Nucleus accumbens (tissue), 56 donors: Measurements from ENCODE around the gene SLC11A1.
A peak's percentile ranks its signal among the peaks of the same experiment; 100 is the strongest.

Experiments used
- DNase-seq, 56 donors: peaks; one replicate each; lab custom pipeline; 2025; lab: John Stamatoyannopoulos, UW

The SLC11A1 gene

DNA sequence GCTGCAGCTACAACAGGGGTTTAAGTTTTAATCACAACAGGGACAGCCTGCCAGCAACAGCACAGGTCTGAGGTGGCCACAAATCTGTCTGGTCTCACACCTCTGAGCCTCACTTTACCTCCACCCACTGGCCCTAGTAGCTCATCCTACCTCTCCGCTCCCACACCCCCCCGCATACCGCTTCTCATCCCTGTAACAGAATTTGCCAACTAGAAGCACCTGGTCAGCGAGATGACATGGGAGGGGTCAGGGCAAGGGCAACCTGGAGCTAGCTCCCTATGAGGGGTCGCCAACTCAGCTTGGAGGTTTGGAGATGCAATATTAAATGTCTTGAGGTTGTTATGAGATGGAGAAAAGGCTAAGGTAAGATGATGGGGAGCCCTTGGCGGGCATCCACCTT is 17.9 kb upstream of the SLC11A1 start:
- no peak for DNase-seq

DNA sequence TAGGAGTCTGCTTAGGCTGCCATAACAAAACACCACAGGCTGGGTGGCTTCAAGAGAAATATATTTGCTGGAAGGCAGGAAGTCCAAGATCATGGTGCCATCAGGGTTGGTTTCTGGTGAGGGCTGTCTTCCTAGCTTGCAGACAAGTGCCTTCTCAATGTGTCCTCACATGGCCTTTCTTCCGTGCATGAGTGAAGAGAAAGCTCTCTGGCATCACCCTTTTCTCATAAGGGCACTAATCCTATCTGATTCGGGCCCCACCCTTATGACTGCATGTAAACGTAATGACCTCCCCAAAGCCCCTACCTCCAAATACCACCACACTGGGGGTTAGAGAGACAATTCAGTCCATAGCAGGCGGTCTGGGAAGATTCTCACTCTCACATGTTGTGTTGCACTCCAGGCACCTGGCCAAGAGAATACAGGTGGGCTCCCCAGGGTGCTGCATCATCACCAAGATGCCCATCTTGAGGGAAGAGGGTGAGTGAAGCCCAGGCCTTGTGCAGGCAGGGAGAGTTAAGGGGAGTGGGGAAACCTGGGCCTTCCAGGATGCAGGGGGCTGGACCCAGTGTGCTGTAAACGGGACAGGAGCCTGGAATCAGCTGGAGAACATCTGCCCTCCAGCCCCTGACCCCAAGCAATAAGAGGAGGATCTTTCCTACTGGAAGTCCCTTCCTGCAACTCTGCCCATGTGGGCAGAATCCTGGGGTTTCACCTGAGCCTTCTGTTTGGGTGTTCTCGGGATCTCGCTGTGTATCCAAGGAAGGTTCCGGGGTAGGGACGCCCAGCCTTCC is 15.3 kb upstream of the SLC11A1 start:
- DNase-seq = no peak

DNA sequence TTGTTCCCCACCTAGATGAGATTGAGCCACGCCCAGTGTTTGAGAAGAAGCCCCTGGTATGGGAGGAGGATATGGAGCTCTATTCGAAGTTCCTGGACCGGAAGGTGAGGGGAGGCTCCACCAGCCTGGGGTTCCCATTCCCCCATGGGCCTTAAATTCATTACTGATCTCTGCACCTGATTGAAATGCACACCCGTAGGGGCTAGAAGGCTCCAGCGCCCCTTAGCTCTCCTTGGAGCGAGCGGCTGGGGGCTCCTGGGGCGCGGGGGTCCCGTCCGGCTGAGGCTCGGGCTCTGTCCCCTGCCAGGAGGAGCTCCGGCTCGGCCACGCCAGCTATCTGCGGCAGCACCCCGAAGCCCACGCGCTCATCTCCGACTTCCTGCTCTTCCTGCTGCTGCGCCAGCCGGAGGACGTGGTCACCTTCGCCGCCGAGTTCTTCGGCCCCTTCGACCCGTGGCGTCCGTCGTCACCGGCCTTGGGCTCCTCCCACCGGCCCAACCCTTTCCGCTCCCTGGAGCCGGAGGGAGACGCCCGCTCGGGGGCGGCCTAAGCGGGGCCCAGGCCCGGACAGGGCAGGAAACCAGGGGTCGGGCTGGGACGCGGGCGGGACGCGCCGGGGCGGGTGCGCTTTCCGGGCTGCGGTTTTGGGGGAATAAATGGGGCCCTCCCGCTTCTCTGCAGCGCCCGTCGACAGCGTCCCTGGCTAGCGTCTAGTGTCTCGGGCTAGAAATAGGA is 14.5 kb upstream of the SLC11A1 start:
- DNase-seq = peak in 45 of 56 donors; percentile 16 to 76 (median 39)

DNA sequence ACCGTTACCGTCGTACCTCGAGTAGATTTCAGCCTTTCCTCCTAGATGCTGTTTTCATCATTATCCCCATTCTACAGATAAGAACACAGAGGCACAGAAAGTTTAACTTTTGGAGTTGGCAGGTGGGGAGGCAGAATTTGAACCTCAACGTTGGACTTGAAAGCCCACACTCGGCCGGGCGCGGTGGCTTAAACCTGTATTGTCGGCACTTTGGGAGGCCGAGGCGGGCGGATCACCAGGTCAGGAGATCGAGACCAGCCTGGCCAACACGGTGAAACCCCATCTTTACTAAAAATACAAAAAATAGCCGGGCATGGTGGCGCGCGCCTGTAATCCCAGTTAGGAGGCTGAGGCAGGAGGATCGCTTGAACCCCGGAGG is 13.9 kb upstream of the SLC11A1 start:
- DNase-seq = no peak

DNA sequence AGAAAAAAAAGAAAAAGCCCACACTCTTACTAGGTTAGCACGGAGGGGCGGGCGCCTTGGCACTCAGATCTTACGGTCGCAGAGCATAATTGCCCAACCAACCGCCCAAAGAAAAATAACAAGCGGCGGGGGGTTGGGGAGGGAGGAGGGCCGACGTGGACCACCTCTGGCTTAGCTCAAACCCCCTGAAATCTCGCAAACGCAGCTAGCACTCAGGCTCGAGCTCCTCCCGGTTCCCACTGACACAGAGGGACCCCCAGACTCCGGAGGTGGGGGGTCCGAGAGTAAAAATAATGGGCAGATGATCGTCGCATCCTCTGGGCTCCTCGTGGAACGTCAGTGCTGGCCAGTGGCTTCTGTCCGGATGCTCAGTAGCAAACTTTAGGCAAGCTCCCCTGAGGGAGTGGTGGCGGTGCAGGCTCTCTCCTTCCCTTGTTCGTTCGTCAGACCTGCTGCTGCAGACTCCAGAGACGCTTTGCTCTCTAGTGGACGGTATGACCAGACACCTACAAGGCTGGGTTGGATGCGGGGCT is 13.4 kb upstream of the SLC11A1 start:
- no peak for DNase-seq

DNA sequence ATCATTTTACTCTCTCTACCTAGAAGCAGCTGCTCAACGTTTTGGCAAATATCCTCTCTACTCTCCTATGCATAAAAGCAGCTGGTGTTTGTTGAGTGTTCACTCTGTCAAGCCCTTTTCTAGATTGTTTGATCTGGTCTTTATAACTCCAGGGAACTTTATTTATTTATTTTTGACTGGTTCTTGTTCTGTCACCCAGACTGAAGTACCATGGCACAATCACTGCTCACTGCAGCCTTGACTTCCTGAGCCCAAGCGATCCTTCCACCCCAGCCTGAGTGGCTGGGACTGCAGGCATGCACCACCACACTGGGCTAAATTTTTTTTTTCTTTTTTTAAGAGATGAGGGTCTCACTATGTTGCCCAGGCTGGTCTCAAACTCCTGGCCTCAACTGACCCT is 12.7 kb upstream of the SLC11A1 start:
- DNase-seq = no peak

DNA sequence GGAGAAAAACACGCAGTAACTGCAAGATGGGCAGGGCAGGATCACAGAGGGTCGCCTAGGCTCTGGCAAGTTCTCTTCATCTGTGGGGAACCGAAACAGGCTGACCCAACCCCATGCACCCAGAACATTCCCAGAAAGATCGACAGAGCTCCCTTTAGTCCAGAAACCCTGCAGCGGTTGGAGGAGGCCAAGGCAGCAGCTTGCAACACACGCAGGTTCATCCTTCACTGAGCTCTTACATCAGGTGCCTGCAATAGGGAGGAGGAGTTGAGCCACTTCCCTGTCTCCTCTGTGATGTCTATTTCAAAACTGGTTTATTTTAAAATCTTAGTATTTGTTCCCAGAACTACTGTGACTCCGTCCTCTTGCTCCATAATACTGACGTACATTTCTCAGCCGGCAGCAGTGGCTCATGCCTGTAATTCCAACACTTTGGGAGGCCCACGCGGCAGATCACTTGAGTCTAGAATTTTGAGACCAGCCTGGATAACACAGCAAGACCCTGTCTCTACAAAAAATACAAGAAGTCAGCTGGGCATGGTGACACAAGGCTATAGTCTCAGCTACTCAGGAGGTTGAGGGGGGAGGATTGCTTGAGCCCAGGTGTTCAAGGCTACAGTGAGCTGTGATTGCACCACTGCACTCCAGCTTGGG is 11.5 kb upstream of the SLC11A1 start:
- DNase-seq = peak in 5 of 56 donors; percentile 9 to 51 (median 29)

DNA sequence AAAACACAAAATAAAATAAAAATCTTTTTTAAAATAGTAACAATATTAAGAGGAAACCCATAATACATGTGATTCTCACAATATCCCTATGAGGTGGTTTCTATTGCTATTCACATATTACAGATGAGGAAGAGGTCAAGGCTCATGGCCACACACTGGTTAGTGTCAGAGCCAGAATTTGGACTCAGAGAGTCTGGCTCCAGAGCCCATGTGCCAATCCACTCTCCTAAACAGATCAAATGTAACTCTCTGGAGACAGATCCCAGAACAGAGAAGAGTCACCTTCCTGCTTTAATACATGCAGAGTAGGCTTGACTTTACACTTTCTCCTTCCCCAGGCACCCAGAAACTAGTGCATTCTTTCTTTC is 10.1 kb upstream of the SLC11A1 start:
- no peak for DNase-seq

DNA sequence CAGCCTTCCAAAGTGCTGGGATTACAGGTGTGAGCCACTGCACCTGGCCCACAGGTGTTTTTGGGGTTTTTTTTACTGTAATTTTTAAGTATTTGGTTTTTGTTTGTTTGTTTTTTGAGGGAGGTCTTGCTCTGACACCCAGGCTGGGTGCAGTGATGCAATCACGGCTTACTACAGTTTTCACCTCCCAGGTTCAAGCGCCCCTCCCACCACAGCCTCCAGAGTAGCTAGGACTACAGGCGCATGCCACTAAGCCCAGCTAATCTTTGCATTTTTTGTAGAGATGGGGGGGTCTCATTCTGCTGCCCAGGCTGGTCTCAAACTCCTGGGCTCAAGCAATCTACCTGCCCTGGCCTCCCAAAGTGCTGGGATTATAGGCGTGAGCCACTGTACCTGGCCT is 7.3 kb upstream of the SLC11A1 start:
- no peak for DNase-seq

DNA sequence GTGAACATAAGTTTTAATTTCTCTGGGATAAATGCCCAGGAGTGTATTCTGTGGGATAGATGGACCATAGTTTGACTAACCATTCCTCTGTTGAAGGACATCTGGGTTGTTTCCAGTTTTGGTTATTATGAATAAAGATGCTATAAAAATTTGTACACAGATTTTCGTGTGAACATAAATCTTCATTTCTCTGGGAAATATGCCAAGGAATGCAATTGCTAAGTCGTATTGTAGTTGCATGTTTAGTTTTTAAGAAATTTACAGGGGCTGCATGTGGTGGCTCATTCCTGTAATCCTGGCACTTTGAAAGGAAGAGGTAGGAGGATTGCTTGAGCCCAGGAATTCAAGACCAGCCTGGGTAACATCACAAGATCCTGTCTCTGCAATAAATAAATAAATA is 6.9 kb upstream of the SLC11A1 start:
- no peak for DNase-seq

DNA sequence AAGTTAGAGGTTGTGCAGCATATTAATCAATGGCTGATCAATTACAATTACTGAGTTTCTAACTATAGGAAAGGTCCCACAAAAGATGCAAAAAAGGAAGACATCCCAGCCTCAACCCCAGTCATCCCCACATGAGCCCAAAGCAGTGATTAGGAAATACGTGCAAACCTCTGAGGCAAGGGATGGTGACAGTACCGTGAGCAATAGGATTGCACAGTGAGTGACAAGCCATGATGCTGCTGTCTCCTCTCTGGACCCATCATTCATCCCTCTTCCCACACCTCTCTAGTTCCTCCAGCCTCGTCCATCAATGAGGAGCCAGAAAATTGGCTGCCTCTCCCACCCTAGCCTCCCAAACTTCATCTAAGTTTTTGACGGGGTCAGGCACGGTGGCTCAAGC is 4.0 kb upstream of the SLC11A1 start:
- DNase-seq = no peak

DNA sequence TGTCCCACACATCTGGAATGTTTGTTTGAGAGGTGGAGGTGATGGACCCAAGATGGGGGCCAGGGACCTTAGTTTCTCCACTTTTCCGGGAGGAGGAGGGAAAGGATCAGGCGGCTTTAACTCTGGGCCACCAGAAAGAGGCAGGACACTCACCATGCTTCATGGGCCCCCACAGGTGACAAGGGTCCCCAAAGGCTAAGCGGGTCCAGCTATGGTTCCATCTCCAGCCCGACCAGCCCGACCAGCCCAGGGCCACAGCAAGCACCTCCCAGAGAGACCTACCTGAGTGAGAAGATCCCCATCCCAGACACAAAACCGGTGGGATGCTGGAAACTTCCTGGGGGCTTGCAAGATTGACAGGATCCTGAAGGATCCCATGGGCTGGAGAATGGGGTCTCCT is 712 bp downstream of the SLC11A1 start:
- DNase-seq = no peak

DNA sequence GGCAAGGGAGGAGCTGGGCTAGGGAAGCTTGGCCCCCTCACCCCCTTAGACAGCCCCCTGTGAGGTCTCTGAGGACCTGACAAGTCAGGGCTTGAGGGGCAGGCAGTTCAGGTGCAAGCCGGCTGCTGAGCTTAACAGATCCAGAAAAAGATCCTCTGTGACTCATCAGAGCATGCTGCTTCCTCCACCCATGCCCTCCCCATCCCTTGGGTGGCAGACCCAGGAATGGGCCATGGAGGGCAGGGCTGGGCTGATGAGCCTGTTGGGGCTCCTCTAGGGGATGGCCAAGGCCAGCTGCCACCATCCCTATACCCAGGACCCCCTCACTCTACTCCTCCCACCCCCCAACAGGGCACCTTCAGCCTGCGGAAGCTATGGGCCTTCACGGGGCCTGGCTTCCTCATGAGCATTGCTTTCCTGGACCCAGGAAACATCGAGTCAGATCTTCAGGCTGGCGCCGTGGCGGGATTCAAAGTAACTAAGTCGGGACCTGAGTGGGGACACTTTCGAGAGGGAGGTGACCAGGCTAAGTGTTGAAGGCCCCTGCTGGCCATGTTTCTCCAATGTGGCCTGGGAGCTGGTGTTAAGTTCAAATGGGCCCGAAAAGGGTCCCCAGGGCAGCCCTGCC is 1.9 kb downstream of the SLC11A1 start:
- peak in 6 of 56 donors; percentile 19 to 51 (median 38) for DNase-seq

DNA sequence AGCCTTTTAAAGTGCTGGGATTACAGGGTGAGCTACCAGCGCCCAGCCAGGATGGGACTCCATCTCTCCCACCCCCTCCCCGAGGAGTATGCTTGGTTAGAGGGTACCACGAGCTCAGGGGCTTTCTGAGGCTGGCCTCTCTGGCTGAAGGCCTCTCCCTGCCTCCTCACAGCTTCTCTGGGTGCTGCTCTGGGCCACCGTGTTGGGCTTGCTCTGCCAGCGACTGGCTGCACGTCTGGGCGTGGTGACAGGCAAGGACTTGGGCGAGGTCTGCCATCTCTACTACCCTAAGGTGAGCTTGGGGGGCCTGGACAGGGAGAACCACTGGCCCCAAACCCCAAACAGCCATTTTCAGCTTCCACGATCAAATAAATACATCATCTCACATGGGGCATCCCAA is 2.9 kb downstream of the SLC11A1 start:
- no peak for DNase-seq

DNA sequence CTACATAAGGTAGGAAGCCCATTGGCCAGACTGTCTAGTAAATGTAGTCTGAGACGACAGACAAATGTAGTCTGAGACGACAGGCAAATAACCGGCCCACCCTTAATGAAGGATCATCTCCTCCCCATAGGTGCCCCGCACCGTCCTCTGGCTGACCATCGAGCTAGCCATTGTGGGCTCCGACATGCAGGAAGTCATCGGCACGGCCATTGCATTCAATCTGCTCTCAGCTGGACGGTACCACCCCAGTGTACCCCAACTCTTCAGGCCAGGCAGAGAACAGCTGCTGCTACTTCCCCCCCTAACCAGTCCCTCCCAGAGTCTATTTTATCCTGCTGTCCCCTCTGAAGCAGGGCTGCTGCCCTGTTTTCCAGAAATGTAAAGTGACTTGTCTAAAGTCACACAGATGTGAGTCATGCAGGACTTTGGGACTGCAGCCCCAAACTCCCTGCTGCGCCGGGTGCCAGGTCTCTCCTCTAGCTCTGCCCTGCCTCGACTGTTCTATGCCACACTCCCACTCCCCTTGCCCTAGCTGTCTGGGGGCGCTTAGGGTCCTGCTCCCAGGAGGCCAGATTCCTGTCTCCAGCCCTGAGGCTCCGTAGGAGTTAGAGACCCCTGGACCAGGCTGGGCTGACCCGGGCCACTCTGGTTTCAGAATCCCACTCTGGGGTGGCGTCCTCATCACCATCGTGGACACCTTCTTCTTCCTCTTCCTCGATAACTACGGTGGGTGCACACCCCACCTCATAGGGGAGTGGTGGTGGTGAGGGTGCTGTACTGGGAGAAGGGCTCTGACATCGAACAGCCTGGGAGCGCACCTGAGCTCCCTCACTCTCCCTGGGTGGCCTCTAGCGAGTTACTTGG is 4.7 kb downstream of the SLC11A1 start:
- no peak for DNase-seq

DNA sequence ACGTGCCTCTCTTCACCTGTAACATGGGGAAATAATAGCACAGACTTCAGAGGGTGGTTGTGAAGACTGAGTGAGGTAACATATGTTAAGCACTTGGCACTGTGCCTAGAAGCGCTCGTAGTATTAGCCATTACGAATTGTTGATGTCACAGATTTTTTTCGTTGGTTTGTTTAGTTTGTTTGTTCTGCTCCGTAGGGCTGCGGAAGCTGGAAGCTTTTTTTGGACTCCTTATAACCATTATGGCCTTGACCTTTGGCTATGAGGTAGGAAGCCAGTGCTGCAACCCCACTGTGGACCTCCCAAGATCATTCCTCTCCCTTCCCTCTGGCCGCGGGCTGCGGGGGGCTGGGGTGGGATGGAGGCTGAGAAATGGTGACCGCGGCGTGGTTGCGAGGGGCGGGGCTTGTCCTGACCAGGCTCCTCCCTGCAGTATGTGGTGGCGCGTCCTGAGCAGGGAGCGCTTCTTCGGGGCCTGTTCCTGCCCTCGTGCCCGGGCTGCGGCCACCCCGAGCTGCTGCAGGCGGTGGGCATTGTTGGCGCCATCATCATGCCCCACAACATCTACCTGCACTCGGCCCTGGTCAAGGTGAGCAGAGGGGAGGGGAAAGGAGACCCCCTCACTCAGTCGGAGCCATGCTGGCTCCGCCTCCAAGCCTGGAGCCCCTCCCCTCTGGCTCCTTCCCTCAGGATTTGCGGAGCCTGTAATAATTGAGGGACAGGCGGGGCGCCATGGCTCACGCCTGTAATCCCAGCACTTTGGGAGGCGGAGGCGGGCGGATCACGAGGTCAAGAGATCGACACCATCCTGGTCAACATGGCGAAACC is 5.5 kb downstream of the SLC11A1 start:
- DNase-seq = no peak

DNA sequence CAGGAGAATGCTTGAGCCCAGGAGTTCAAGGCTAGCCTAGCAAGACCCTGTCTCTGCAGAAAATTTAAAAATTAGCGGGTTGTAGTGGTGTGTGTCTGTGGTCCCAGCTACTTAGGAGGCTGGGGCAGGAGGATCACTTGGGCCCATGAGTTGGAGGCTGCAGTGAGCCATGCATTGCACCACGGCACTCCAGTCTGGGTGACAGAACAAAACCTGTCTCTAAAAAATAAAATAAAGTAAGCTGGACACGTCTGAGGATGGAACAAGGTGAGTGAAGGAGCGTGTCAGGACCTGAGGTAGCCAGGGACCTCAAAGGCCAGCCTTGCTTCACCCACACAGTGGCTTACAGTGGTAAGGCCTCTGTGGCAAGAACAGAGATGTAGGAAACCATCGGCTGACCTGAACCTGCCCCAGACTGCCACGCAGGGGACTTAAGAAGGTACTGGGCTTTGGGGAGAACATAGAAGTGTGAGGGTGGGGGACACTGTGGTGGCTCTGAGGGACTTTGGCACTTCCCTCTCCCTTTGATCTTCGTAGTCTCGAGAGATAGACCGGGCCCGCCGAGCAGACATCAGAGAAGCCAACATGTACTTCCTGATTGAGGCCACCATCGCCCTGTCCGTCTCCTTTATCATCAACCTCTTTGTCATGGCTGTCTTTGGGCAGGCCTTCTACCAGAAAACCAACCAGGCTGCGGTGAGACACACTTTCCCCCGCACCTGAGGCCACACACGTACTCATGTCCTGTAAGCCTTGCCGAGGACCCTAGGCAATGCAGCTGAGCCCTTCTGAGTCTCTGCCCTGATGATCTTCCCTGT is 7.5 kb downstream of the SLC11A1 start:
- no peak for DNase-seq

DNA sequence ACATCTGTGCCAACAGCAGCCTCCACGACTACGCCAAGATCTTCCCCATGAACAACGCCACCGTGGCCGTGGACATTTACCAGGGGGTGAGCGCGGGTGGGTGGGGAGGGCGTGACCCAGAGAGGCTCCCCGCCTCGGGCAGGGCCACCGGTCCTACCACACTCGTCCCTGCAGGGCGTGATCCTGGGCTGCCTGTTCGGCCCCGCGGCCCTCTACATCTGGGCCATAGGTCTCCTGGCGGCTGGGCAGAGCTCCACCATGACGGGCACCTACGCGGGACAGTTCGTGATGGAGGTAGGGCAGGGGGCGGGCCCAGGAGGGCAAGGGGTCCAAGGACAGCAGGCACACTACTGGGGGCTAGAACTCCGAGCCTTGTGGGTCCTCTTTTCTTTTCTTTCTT is 9.1 kb downstream of the SLC11A1 start:
- DNase-seq = no peak
